ENCODE data around the gene FLG. TPM values are rescaled to one million over a fixed set of nuclear protein-coding genes. Genes with fewer than 3 reads are reported as not detected.

The FLG gene
- total and polyA plus RNA-seq, 2 experiments from 2014 or later: 0.03 TPM; not detected in 1

DNA sequence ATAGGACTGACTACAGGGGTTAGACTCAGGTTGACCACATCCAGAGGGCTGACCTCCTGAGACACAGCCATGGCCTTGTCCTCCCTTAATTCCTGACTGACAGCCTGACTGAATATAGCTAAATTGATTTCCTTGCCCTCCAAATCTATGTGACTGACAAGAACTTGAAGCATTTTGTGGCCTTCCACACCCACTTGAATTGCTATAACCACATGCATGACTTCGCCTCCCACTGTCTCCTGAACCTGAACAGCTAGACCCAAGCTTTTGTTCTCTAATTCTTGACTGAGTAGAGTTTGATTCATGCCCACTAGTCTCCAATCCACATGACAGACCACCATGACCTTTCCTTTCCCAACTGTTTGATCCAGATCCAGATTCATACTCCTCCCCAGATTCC lies 31.7 kb upstream of the FLG start:
- H3K4me3 ChIP-seq: no peak overlapping the region
- Mint-ChIP-seq H3K4me3 (no peak overlapping the region), H3K36me3 (ENCODE audit: low read depth) (peaks cover 28% of the 10 kb centered on the region), H3K9me3 (peaks cover 29% of the 10 kb centered on the region), H3K4me1 (no peaks in the 10 kb centered on the region), H3K27me3 (ENCODE audit: insufficient read depth, low read depth, poor library complexity) (peaks cover 2% of the 10 kb centered on the region), H3K27ac (no peak overlapping the region)
- no peaks in the 10 kb centered on the region for H3K27me3 ChIP-seq (ENCODE audit: insufficient read depth)
- no peaks in the 10 kb centered on the region for H3F3A ChIP-seq (replicated peaks; ENCODE audit: low read depth)
- H3K79me2 ChIP-seq (replicated peaks; ENCODE audit: insufficient read depth): no peaks in the 10 kb centered on the region
- TF ChIP-seq JUNB (IDR thresholded peaks at IDR 0.05; ENCODE audit: unreplicated experiment): no peak
- TF ChIP-seq ZNF114 (CRISPR knock-in tag; IDR thresholded peaks at IDR 0.05): no peak
- TF ChIP-seq, protein P1, sequence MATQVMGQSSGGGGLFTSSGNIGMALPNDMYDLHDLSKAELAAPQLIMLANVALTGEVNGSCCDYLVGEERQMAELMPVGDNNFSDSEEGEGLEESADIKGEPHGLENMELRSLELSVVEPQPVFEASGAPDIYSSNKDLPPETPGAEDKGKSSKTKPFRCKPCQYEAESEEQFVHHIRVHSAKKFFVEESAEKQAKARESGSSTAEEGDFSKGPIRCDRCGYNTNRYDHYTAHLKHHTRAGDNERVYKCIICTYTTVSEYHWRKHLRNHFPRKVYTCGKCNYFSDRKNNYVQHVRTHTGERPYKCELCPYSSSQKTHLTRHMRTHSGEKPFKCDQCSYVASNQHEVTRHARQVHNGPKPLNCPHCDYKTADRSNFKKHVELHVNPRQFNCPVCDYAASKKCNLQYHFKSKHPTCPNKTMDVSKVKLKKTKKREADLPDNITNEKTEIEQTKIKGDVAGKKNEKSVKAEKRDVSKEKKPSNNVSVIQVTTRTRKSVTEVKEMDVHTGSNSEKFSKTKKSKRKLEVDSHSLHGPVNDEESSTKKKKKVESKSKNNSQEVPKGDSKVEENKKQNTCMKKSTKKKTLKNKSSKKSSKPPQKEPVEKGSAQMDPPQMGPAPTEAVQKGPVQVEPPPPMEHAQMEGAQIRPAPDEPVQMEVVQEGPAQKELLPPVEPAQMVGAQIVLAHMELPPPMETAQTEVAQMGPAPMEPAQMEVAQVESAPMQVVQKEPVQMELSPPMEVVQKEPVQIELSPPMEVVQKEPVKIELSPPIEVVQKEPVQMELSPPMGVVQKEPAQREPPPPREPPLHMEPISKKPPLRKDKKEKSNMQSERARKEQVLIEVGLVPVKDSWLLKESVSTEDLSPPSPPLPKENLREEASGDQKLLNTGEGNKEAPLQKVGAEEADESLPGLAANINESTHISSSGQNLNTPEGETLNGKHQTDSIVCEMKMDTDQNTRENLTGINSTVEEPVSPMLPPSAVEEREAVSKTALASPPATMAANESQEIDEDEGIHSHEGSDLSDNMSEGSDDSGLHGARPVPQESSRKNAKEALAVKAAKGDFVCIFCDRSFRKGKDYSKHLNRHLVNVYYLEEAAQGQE (IDR thresholded peaks at IDR 0.05; ENCODE audit: unreplicated experiment): no peak
- TF ChIP-seq CTCF (conservative IDR thresholded peaks at IDR 0.05; ENCODE audit: low read depth in 2 of 2): no peak
- TF ChIP-seq, protein P2, sequence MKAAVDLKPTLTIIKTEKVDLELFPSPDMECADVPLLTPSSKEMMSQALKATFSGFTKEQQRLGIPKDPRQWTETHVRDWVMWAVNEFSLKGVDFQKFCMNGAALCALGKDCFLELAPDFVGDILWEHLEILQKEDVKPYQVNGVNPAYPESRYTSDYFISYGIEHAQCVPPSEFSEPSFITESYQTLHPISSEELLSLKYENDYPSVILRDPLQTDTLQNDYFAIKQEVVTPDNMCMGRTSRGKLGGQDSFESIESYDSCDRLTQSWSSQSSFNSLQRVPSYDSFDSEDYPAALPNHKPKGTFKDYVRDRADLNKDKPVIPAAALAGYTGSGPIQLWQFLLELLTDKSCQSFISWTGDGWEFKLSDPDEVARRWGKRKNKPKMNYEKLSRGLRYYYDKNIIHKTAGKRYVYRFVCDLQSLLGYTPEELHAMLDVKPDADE (IDR thresholded peaks at IDR 0.05): no peak
- TF ChIP-seq, protein P3, sequence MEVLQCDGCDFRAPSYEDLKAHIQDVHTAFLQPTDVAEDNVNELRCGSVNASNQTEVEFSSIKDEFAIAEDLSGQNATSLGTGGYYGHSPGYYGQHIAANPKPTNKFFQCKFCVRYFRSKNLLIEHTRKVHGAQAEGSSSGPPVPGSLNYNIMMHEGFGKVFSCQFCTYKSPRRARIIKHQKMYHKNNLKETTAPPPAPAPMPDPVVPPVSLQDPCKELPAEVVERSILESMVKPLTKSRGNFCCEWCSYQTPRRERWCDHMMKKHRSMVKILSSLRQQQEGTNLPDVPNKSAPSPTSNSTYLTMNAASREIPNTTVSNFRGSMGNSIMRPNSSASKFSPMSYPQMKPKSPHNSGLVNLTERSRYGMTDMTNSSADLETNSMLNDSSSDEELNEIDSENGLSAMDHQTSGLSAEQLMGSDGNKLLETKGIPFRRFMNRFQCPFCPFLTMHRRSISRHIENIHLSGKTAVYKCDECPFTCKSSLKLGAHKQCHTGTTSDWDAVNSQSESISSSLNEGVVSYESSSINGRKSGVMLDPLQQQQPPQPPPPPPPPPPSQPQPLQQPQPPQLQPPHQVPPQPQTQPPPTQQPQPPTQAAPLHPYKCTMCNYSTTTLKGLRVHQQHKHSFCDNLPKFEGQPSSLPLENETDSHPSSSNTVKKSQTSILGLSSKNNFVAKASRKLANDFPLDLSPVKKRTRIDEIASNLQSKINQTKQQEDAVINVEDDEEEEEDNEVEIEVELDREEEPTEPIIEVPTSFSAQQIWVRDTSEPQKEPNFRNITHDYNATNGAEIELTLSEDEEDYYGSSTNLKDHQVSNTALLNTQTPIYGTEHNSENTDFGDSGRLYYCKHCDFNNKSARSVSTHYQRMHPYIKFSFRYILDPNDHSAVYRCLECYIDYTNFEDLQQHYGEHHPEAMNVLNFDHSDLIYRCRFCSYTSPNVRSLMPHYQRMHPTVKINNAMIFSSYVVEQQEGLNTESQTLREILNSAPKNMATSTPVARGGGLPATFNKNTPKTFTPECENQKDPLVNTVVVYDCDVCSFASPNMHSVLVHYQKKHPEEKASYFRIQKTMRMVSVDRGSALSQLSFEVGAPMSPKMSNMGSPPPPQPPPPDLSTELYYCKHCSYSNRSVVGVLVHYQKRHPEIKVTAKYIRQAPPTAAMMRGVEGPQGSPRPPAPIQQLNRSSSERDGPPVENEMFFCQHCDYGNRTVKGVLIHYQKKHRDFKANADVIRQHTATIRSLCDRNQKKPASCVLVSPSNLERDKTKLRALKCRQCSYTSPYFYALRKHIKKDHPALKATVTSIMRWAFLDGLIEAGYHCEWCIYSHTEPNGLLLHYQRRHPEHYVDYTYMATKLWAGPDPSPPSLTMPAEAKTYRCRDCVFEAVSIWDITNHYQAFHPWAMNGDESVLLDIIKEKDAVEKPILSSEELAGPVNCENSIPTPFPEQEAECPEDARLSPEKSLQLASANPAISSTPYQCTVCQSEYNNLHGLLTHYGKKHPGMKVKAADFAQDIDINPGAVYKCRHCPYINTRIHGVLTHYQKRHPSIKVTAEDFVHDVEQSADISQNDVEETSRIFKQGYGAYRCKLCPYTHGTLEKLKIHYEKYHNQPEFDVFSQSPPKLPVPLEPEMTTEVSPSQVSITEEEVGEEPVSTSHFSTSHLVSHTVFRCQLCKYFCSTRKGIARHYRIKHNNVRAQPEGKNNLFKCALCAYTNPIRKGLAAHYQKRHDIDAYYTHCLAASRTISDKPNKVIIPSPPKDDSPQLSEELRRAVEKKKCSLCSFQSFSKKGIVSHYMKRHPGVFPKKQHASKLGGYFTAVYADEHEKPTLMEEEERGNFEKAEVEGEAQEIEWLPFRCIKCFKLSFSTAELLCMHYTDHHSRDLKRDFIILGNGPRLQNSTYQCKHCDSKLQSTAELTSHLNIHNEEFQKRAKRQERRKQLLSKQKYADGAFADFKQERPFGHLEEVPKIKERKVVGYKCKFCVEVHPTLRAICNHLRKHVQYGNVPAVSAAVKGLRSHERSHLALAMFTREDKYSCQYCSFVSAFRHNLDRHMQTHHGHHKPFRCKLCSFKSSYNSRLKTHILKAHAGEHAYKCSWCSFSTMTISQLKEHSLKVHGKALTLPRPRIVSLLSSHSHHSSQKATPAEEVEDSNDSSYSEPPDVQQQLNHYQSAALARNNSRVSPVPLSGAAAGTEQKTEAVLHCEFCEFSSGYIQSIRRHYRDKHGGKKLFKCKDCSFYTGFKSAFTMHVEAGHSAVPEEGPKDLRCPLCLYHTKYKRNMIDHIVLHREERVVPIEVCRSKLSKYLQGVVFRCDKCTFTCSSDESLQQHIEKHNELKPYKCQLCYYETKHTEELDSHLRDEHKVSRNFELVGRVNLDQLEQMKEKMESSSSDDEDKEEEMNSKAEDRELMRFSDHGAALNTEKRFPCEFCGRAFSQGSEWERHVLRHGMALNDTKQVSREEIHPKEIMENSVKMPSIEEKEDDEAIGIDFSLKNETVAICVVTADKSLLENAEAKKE (CRISPR knock-in tag; IDR thresholded peaks at IDR 0.05): no peak
- no peak for DNase-seq (ENCODE audit: low spot score)
- no peak overlapping the region for H3K4me2 ChIP-seq
- H3K9me2 ChIP-seq (ENCODE audit: insufficient read depth): peaks cover 14% of the 10 kb centered on the region
- H3K27ac ChIP-seq (ENCODE audit: low read depth): no peak overlapping the region
- H2AFZ ChIP-seq: no peak overlapping the region
- H4K20me1 ChIP-seq (replicated peaks; ENCODE audit: insufficient read depth): no peaks in the 10 kb centered on the region
- no peaks in the 10 kb centered on the region; the same call in 1 of the 2 replicates for H3K36me3 ChIP-seq (ENCODE audit: insufficient read depth)
- ATAC-seq: no peak
- no peaks in the 10 kb centered on the region for H3K4me1 ChIP-seq (ENCODE audit: insufficient read depth)

Data from GM23338 (cell line).